Measurements from ENCODE around the gene TTLL1. TPM values are rescaled to one million over a fixed set of nuclear protein-coding genes. Genes with fewer than 3 reads are reported as not detected.

TTLL1 gene
- total RNA-seq, 2 experiments from 2014 or later: 4.2 to 6.0 TPM

- DNase-seq (no peak), ATAC-seq (no peak)
- Mint-ChIP-seq H3K27ac (no peak overlapping the region), H3K36me3 (ENCODE audit: low read depth) (peaks cover 11% of the 10 kb centered on the region), H3K4me3 (no peak overlapping the region), H3K4me1 (ENCODE audit: low read depth) (peaks cover 23% of the 10 kb centered on the region), H3K27me3 (no peaks in the 10 kb centered on the region), H3K9me3 (no peaks in the 10 kb centered on the region)
- CTCF ChIA-PET: interaction anchor here (0.9 to 1.8 kb wide), 4 partner anchors 10 to 123 kb away, joined by 3 to 10 read pairs (median 4); no protein-coding TSS in a partner anchor
- POLR2A ChIA-PET: interaction anchor here (1.2 kb wide), 1 partner anchor 10 kb away, joined by 5 read pairs; no protein-coding TSS in a partner anchor
- no peak for TF ChIP-seq CTCF (IDR thresholded peaks at IDR 0.05)
- intact Hi-C loops (cut with micrococcal nuclease): no loop called here
Observed at GRCh38 chr22:42990131-42990838, 98.9 kb downstream of the TTLL1 start.

Other genes with a start within 250 kb of the TTLL1 start
- 10 to 100 TPM; 27.1 to 27.2 TPM for gene ARFGAP3, start 232.1 kb downstream of the TTLL1 start, total RNA-seq
- 10 to 100 TPM; 33.5 to 35.7 TPM for gene PACSIN2, start 74.2 kb downstream of the TTLL1 start, total RNA-seq
- gene BIK, start 21.4 kb upstream of the TTLL1 start, total RNA-seq: 1 to 10 TPM; 2.5 to 3.3 TPM
- 10 to 100 TPM; 14.8 to 15.0 TPM for gene MCAT, start 54.0 kb upstream of the TTLL1 start, total RNA-seq
- gene TSPO, start 62.2 kb upstream of the TTLL1 start, total RNA-seq: 100 to 1,000 TPM in 1 of 2 experiments, 10 to 100 TPM in 1; 94.8 to 103 TPM
- gene TTLL12, start 97.7 kb upstream of the TTLL1 start, total RNA-seq: 10 to 100 TPM; 83.5 to 86.0 TPM